ENCODE data around the gene NAPEPLD.
"Not testable (repeated sequence)": the region's sequence is repeated elsewhere in the genome, so short reads cannot be mapped to it uniquely, and the experiment has no call there.

Gene NAPEPLD

DNA sequence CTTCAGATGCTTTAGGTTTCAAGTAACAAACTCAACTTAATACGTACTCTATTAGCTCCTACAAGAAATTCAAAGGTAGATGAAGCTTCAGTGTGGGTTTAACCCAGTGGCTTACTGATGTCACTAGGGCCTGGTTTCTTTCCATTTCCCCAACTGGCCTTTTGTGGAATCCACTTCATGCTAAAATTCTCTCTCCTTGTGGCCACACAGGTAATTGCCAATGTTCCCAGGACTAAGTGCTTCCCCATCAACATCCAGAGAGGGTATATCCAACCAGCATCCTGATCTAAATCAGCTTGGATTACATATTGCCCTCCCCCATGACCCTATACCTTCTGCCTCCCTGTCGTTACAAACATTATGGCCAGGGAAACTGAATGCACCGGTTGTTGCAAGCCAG is 85.0 kb downstream of the NAPEPLD start:
- no peak for DNase-seq (ENCODE audit: low spot score)

DNA sequence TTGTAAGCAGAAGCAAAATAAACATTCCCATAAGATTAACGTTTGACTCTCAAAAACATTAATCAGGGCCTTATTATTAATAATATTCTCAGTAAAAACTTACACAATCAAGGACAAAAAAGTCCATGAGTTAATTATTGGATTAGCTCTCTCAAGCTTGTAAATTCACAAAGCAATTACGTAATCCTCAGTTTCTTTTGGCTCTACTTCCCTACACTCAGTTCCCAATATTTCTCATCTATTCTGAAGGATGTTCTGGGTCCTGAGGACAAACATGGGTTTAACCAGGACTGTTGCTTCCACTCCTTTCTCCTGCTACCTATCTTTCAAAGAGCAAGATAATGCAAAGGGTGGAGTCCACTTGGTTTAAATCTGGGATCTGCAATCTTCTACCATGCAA is 89.4 kb downstream of the NAPEPLD start:
- no peak for DNase-seq (ENCODE audit: low spot score)

DNA sequence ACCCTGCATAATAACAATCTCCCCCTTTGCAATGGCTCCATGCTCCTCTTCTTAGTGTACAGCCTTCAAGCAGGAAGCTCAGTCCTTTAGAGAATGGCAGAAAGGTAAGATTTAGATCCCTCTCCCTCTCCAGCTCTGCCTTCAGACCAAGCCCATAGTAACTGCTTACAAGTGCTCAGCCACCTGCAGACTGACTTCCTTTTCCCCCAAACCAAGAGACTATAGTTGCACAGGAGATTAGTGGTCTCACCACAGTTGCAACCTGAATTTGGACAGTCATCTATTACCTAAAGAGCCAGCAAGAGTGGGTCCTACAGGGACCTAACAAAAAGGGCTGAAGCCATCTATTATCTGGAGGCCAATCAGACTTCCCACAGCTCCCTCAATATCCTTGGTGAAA is 90.8 kb downstream of the NAPEPLD start:
- DNase-seq (ENCODE audit: low spot score), result no peak

GRCh38 chr7:103056006-103056405 is 92.9 kb downstream of the NAPEPLD start:
- not testable (repeated sequence) for DNase-seq (ENCODE audit: low spot score)

GRCh38 chr7:103051519-103051918 is 97.4 kb downstream of the NAPEPLD start:
- DNase-seq (ENCODE audit: low spot score), result no peak

All from LoVo (cell line).